Measurements from ENCODE around the gene TIGD6.
A peak's percentile ranks its signal among the peaks of the same experiment; 100 is the strongest.

The TIGD6 gene

DNA sequence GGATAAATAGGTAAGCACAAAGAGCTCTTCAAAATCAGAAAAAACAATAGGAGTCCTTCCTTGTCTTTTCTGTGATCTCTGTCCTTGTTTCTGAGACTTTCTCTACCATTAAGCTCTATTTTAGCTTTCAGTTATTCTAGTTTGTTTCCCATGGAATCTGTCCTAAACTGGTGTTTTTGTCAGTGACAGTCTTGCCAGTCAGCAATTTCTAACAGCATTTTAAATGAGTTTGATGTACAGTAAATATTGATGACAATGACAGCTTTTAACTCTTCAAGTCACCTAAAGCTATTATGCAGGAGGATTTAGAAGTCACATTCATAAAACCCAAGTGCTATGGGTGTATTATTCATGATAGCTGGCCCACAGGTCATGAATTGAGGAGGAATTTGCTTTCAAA, 17.9 kb downstream of the TIGD6 start:
- Histone ChIP-seq H3K4me1 (ENCODE audit: control insufficient read depth, insufficient read depth, low read length, poor library complexity, severe bottlenecking) (no peaks in the 10 kb centered on the region), H3K4me3 (ENCODE audit: insufficient read depth, low read depth, low read length, poor library complexity, severe bottlenecking) (no peak overlapping the region), H3K27me3 (replicated peaks; ENCODE audit: control insufficient read depth, insufficient read depth, low read length, poor library complexity, severe bottlenecking) (no peaks in the 10 kb centered on the region), H3K9me3 (ENCODE audit: control insufficient read depth, low read length) (no peaks in the 10 kb centered on the region), H3K36me3 (ENCODE audit: control insufficient read depth, insufficient read depth, low read length) (peaks cover 21% of the 10 kb centered on the region), H3K27ac (ENCODE audit: insufficient read depth, low read length, poor library complexity, severe bottlenecking) (no peak overlapping the region)
- DNase-seq, result no peak

DNA sequence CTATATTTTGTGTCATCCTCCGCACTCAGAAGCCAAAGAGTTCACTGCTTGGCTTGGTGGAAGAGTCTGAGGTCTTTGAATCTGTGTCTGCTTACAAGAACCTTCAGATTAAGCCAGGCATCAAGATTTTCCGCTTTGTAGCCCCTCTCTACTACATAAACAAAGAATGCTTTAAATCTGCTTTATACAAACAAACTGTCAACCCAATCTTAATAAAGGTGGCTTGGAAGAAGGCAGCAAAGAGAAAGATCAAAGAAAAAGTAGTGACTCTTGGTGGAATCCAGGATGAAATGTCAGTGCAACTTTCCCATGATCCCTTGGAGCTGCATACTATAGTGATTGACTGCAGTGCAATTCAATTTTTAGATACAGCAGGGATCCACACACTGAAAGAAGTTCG, 19.2 kb downstream of the TIGD6 start:
- H3K4me1 ChIP-seq (ENCODE audit: control insufficient read depth, insufficient read depth, low read length, poor library complexity, severe bottlenecking), result no peaks in the 10 kb centered on the region
- DNase-seq, result no peak
- H3K36me3 ChIP-seq (ENCODE audit: control insufficient read depth, insufficient read depth, low read length), result peaks cover 23% of the 10 kb centered on the region
- no peak overlapping the region for H3K27ac ChIP-seq (ENCODE audit: insufficient read depth, low read length, poor library complexity, severe bottlenecking)
- no peaks in the 10 kb centered on the region for H3K27me3 ChIP-seq (replicated peaks; ENCODE audit: control insufficient read depth, insufficient read depth, low read length, poor library complexity, severe bottlenecking)
- no peak overlapping the region for H3K4me3 ChIP-seq (ENCODE audit: insufficient read depth, low read depth, low read length, poor library complexity, severe bottlenecking)
- no peaks in the 10 kb centered on the region for H3K9me3 ChIP-seq (ENCODE audit: control insufficient read depth, low read length)

DNA sequence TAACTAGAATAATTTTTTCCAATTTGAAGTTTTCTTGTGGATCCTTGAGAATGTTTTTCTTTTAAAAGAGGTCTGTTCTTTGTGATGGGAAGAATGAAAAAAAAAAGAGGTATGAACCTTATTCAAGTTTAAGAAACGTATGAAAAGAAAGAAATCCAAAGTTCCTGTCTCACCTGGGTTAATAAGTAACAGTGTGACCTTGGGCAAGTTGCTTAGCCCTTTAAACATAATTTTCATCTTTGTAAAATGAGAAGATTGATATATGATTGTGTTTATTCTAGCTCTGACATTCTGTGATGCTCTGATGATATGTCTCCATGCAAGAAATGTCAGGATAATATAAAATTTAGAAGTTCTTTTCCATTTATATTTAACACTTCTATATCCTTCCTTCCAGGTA, 20.6 kb downstream of the TIGD6 start:
- peaks cover 23% of the 10 kb centered on the region for H3K36me3 ChIP-seq (ENCODE audit: control insufficient read depth, insufficient read depth, low read length)
- DNase-seq, result no peak
- H3K4me3 ChIP-seq (ENCODE audit: insufficient read depth, low read depth, low read length, poor library complexity, severe bottlenecking), result no peak overlapping the region
- H3K27ac ChIP-seq (ENCODE audit: insufficient read depth, low read length, poor library complexity, severe bottlenecking), result no peak overlapping the region
- no peaks in the 10 kb centered on the region for H3K9me3 ChIP-seq (ENCODE audit: control insufficient read depth, low read length)
- H3K4me1 ChIP-seq (ENCODE audit: control insufficient read depth, insufficient read depth, low read length, poor library complexity, severe bottlenecking), result no peaks in the 10 kb centered on the region
- no peaks in the 10 kb centered on the region for H3K27me3 ChIP-seq (replicated peaks; ENCODE audit: control insufficient read depth, insufficient read depth, low read length, poor library complexity, severe bottlenecking)

DNA sequence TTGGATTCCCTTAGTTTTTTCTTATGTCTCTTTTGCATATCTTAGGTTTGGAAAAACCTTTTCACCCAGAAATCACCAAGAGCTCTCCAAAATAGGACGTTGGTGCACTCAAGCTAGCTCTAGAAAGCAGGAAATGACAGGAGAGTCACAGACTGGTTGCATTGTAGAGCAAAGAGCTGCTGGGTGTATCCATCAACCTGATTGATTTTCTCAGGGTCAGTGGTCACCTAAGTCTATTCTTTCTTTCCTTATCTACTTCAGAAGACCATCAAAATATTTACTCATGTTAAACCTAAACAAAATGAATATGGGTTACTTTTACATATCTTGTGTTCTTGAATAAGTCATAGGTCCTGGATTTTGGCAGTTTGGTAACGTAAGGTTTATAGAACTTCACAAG, 25.0 kb downstream of the TIGD6 start:
- Histone ChIP-seq H3K9me3 (ENCODE audit: control insufficient read depth, low read length) (no peaks in the 10 kb centered on the region), H3K36me3 (ENCODE audit: control insufficient read depth, insufficient read depth, low read length) (peaks cover 18% of the 10 kb centered on the region), H3K4me1 (ENCODE audit: control insufficient read depth, insufficient read depth, low read length, poor library complexity, severe bottlenecking) (no peaks in the 10 kb centered on the region), H3K27ac (ENCODE audit: insufficient read depth, low read length, poor library complexity, severe bottlenecking) (no peak overlapping the region), H3K4me3 (ENCODE audit: insufficient read depth, low read depth, low read length, poor library complexity, severe bottlenecking) (no peak overlapping the region), H3K27me3 (replicated peaks; ENCODE audit: control insufficient read depth, insufficient read depth, low read length, poor library complexity, severe bottlenecking) (no peaks in the 10 kb centered on the region)
- no peak for DNase-seq

DNA sequence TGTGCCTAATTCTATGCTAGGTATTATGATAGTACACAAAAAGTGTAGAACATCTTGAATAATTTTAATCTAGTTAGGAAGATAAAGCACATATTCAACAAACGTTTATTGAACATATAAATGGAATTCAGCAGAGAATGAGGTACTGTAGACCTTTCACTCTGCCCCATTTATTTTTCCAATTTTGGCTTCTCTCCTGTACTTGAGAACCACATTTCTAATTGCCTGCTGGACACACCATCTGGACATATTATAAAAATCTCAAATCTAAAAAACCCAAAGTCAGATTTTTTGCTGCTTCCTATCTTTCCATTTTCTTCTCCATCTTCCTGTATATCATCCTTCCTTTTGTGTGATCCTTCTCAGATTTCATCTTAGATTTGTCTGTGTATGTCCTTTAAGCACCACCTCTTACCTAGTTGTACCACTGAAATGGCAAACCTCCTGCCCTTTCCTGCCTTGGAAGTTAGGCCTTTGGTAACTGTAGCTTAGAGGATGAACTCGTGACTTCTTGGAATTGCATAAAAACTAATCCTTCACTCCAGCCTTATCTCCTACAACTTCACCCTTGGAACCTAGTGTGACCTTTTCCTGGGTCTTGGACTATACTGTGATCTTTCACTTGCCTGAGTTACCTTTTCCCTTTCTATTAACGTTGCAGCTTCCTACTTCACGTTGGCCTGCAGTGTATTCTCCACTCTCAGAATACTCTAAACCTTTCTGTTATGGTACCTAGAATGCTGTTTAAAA, 31.1 kb downstream of the TIGD6 start:
- no peaks in the 10 kb centered on the region for H3K4me1 ChIP-seq (ENCODE audit: control insufficient read depth, insufficient read depth, low read length, poor library complexity, severe bottlenecking)
- DNase-seq, result no peak
- H3K36me3 ChIP-seq (ENCODE audit: control insufficient read depth, insufficient read depth, low read length), result no peaks in the 10 kb centered on the region
- H3K27ac ChIP-seq (ENCODE audit: insufficient read depth, low read length, poor library complexity, severe bottlenecking), result no peak overlapping the region
- no peaks in the 10 kb centered on the region for H3K9me3 ChIP-seq (ENCODE audit: control insufficient read depth, low read length)
- H3K4me3 ChIP-seq (ENCODE audit: insufficient read depth, low read depth, low read length, poor library complexity, severe bottlenecking), result no peak overlapping the region
- no peaks in the 10 kb centered on the region for H3K27me3 ChIP-seq (replicated peaks; ENCODE audit: control insufficient read depth, insufficient read depth, low read length, poor library complexity, severe bottlenecking)

DNA sequence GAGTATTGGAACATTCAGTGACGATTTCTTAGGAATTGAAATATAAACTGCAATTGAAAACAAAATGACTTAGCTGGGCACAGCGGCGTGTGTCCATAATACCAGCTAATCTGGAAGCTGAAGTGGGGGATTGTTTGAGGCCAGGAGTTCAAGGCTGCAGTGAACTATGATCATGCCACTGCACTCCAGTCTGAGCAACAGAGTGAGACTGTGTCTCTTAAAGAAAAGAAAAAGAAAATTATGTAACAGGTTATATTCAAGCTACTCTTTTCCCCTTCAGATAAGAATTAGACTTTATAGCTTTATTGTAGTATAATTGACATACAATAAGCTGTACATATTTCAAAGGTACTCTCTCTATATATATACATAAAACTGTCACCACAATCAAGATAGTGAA, 33.5 kb downstream of the TIGD6 start:
- Histone ChIP-seq H3K4me1 (ENCODE audit: control insufficient read depth, insufficient read depth, low read length, poor library complexity, severe bottlenecking) (no peaks in the 10 kb centered on the region), H3K27ac (ENCODE audit: insufficient read depth, low read length, poor library complexity, severe bottlenecking) (no peak overlapping the region), H3K27me3 (replicated peaks; ENCODE audit: control insufficient read depth, insufficient read depth, low read length, poor library complexity, severe bottlenecking) (no peaks in the 10 kb centered on the region), H3K9me3 (ENCODE audit: control insufficient read depth, low read length) (no peaks in the 10 kb centered on the region), H3K4me3 (ENCODE audit: insufficient read depth, low read depth, low read length, poor library complexity, severe bottlenecking) (no peak overlapping the region), H3K36me3 (ENCODE audit: control insufficient read depth, insufficient read depth, low read length) (no peaks in the 10 kb centered on the region)
- DNase-seq, result no peak

DNA sequence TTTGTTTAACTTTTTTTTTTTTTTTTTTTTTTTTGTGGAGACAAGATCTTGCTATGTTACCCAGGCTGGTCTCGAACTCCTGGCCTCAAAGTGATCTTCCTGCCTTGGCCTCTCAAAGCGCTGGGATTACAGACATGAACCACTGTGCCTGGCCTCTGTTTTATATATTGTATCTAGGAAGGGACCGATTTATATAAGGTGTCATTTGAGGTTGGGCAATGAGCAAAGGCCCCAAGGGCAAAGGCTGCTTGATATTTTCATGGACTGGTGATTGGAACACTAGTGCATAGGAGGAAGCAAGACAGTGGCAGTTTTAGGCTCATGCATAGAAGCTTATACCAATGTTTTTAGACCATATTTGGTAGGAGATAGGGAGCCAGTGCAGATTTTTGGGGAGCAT, 36.7 kb downstream of the TIGD6 start:
- Histone ChIP-seq H3K4me3 (ENCODE audit: insufficient read depth, low read depth, low read length, poor library complexity, severe bottlenecking) (no peak overlapping the region), H3K36me3 (ENCODE audit: control insufficient read depth, insufficient read depth, low read length) (no peaks in the 10 kb centered on the region), H3K4me1 (ENCODE audit: control insufficient read depth, insufficient read depth, low read length, poor library complexity, severe bottlenecking) (peaks cover 13% of the 10 kb centered on the region), H3K9me3 (ENCODE audit: control insufficient read depth, low read length) (no peaks in the 10 kb centered on the region), H3K27me3 (replicated peaks; ENCODE audit: control insufficient read depth, insufficient read depth, low read length, poor library complexity, severe bottlenecking) (no peaks in the 10 kb centered on the region), H3K27ac (ENCODE audit: insufficient read depth, low read length, poor library complexity, severe bottlenecking) (no peak overlapping the region)
- no peak for DNase-seq

DNA sequence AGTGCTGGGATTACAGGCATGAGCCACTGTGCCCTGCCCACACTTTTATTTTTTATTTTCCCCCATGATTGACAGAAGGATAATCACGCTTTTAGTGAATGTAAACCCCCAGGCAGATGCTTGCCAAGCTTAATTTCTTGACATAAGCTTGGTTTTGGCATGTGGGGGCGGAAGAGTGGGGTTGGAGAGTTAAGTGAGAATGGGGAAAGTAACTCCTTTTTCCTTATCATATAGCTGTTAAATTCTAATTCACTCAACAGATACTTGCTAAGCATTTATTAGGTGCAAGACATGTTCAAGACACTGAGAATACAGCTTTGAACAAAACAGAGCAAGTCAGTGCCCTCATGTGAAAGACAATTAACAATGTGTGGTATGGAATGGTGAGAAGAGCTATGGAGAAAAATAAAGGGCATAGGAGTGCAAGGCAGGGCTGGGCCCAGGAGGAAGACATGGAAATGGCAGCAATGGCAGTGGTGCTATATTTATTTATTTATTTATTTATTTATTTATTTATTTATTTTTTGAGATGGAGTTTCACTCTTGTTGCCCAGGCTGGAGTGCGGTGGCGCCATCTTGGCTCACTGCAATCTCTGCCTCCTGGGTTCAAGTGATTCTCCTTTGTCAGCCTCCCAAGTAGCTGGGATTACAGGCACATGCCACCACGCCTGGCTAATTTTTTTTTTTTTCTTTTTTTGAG, 37.7 kb downstream of the TIGD6 start:
- Histone ChIP-seq H3K9me3 (ENCODE audit: control insufficient read depth, low read length) (no peaks in the 10 kb centered on the region), H3K4me3 (ENCODE audit: insufficient read depth, low read depth, low read length, poor library complexity, severe bottlenecking) (no peak overlapping the region), H3K36me3 (ENCODE audit: control insufficient read depth, insufficient read depth, low read length) (no peaks in the 10 kb centered on the region), H3K27ac (ENCODE audit: insufficient read depth, low read length, poor library complexity, severe bottlenecking) (no peak overlapping the region), H3K4me1 (ENCODE audit: control insufficient read depth, insufficient read depth, low read length, poor library complexity, severe bottlenecking) (peaks cover 13% of the 10 kb centered on the region), H3K27me3 (replicated peaks; ENCODE audit: control insufficient read depth, insufficient read depth, low read length, poor library complexity, severe bottlenecking) (no peaks in the 10 kb centered on the region)
- no peak for DNase-seq

DNA sequence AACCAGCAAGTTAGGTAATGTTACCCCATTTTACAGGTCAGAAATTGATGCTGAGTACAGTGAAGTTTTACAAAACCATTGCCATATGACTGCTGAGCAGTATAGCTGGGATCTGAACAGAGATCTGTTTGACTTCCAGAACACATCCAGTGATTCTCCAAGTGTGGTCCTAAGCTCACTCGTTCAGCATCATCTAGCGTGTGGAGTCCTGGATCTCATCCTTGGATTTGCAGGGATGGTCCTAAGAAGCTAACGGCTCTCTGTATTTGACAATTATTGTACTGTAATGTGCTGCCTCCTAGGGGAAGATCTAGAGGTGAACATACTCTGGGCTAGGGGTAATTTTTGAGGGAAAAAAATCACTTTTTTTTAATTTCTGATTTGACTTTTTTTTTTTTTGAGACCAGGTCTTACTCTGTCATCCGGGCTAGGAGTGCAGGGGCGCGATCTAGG, 38.5 kb downstream of the TIGD6 start:
- H3K4me1 ChIP-seq (ENCODE audit: control insufficient read depth, insufficient read depth, low read length, poor library complexity, severe bottlenecking), result peaks cover 13% of the 10 kb centered on the region
- no peak overlapping the region for H3K27ac ChIP-seq (ENCODE audit: insufficient read depth, low read length, poor library complexity, severe bottlenecking)
- no peaks in the 10 kb centered on the region for H3K27me3 ChIP-seq (replicated peaks; ENCODE audit: control insufficient read depth, insufficient read depth, low read length, poor library complexity, severe bottlenecking)
- DNase-seq, result no peak
- no peaks in the 10 kb centered on the region for H3K9me3 ChIP-seq (ENCODE audit: control insufficient read depth, low read length)
- no peaks in the 10 kb centered on the region for H3K36me3 ChIP-seq (ENCODE audit: control insufficient read depth, insufficient read depth, low read length)
- H3K4me3 ChIP-seq (ENCODE audit: insufficient read depth, low read depth, low read length, poor library complexity, severe bottlenecking), result no peak overlapping the region

DNA sequence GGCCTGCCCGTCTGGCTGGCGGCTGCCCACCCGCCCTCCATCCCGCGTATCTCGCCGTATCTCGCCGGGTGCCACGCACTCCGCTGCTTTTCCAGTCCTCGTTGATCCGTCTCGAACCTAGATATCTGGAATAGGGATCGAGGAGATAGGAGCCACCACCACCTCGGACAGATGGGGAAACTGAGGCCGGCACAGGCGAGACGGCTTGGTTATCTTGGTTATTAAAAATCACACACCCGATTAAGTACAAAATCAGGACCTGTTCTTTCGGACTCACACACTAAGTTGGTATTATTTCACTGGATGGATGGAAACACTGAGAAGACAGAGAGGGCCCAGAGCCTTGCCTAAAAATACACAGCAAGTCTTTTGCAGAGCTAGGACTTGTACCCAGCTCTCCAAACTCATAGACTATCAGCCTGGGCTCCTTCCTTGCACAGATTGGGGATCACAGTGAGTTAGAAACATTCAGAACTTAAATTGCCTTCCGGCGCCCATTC, 39.2 kb downstream of the TIGD6 start:
- no peak for DNase-seq
- peak overlapping the region; percentile 68 for H3K27ac ChIP-seq (ENCODE audit: insufficient read depth, low read length, poor library complexity, severe bottlenecking)
- H3K9me3 ChIP-seq (ENCODE audit: control insufficient read depth, low read length), result no peaks in the 10 kb centered on the region
- peaks cover 13% of the 10 kb centered on the region for H3K4me1 ChIP-seq (ENCODE audit: control insufficient read depth, insufficient read depth, low read length, poor library complexity, severe bottlenecking)
- peak overlapping the region; percentile 89 for H3K4me3 ChIP-seq (ENCODE audit: insufficient read depth, low read depth, low read length, poor library complexity, severe bottlenecking)
- H3K27me3 ChIP-seq (replicated peaks; ENCODE audit: control insufficient read depth, insufficient read depth, low read length, poor library complexity, severe bottlenecking), result no peaks in the 10 kb centered on the region
- H3K36me3 ChIP-seq (ENCODE audit: control insufficient read depth, insufficient read depth, low read length), result no peaks in the 10 kb centered on the region

Data from effector memory CD4-positive, alpha-beta T cell (primary cell).